GM11168 (cell line): ENCODE measurements around the gene CDH13.

ENCODE experiments used
- in situ Hi-C: fragments of 300-500 bp; cut with MboI; formaldehyde crosslinking; loops from one replicate; pipeline ENCODE4 v1.12.0; 2022; ENCODE audit warnings: low sequenced_read_pairs; ENCODE audit not compliant: unreplicated experiment

Gene CDH13

DNA sequence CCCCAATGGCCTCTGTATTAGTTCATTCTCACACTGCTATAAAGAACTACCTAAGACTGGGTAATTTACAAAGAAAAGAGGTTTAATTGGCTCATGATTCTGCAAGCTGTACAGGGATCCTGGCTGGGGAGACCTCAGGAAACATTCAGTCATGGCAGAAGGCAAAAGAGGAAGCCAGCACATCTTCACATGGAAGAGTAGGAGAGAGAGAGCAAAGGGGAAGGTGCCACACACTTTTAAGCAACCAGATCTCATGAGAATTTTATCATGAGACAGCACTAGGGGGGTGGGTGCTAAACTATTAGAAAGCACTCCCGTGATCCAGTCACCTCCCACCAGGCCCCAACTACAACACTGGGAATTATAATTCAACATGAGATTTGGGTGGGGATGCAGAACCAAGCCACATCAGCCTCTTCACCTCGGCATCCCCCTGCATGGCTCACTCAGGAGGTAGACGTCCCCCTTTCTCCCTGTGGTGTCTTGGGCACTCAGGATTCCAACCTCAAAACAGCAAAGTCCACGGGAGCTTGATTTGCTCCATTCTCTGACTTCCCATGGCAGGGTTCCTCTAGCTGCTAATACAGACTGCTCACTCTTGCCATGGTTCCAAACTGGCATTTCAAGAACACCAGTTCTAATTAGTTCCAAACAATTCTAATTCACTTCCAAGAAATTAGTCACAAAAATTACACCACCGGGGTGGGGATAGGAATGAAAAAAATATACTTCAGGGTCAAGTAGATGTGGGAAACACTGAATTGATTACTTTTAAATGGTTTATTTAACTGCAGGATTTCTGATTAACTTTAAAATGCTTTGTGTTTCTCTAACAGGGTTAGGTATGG is 977.2 kb downstream of the CDH13 start:
- in situ Hi-C loops = no loop called here

DNA sequence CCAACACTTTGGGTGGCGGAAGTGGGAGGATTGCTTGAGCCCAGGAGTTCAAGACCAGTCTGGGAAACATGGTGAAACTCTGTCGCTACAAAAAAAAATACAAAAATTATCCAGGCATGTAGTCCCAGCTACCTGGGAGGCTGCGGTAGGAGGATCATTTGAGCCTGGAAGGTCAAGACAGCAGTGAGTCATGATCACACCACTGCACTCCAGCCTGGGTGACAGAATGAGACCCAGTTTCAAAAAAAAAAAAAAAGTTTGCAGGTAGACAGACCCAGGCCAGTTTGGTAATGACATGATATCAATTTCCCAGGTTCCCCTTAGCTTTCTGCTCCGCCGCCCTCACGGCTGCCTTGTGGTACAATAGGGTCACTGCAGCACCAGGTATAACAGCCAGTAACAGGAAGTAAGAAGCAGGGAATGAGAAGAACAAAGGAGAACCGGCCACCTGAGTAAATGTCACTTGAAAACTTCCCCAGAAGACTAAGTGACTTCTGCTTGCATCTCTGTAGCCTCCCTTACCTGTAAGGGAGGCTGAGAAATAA is 979.8 kb downstream of the CDH13 start:
- in situ Hi-C loops = no loop called here

DNA sequence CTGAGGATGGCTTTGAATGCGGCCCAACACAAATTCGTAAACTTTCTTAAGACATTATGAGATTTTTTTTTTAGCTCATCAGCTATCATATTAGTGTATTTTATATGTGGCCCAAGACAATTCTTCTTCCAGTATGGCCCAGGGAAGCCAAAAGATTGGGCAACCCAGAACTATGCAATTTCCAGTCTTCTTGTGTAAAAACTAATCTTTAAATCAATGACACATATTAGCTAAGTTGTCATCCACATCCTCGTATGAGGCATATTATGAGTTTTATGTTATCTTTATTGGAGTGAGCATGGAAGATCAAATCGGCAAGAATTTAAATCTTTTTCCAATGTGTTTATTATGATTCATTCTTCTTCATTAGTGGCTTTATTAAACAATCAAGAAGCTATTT is 982.4 kb downstream of the CDH13 start:
- in situ Hi-C loops = no loop called here

DNA sequence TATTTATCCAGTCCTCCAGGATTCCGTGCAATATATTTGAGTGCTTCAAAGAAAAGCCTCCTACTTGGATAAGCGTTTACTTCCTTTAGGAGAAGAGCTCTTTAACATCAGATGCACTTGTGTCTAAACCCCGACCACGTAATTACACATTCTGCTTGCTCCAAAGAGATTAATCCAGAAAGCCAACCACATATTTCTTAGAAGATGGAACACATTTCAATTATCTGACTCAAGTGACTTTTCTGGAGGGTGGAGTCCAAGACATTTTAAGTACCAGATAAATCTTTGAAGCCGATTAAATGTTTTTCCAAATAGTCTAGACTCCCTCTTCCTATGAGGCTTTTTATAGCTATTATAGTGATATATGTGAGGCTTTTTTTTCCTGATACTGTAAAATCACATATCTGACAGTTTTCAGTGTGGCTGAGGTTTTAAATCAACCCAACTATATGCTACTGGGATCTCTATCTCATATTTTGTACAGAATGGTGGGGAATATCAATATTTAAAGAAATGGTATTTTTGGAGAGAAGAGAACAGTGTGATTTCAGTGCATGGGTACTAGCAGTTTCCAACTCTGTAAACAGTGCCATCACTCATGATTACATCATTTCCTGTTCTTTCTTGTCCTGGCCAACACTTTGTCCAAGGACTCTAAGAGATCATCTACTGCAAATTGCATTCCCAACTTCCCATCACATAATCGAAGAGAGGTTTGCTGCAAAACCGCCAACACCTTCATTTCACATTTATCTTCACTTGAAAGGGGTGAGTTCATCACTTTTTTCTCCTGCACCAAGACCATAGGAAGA is 988.6 kb downstream of the CDH13 start:
- in situ Hi-C loops = no loop called here

DNA sequence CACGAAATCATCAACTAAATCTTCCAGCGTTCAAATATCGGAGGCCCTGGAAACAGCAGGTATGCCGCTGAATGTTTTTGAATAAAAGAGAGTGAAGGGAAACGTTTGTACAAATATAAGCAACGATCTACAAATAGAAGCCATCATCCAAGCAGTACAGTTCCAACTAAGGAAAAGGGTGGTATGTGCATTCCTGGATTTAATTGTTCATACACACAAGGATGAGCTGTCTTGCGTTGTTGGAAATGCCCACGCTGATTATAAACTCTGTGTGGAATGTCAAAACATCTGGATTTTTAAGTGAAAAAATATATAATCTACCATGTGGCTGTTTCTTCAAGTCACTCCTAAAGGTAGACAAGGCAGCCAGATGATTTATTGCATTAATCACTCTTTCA is 989.2 kb downstream of the CDH13 start:
- in situ Hi-C loops = no loop called here

DNA sequence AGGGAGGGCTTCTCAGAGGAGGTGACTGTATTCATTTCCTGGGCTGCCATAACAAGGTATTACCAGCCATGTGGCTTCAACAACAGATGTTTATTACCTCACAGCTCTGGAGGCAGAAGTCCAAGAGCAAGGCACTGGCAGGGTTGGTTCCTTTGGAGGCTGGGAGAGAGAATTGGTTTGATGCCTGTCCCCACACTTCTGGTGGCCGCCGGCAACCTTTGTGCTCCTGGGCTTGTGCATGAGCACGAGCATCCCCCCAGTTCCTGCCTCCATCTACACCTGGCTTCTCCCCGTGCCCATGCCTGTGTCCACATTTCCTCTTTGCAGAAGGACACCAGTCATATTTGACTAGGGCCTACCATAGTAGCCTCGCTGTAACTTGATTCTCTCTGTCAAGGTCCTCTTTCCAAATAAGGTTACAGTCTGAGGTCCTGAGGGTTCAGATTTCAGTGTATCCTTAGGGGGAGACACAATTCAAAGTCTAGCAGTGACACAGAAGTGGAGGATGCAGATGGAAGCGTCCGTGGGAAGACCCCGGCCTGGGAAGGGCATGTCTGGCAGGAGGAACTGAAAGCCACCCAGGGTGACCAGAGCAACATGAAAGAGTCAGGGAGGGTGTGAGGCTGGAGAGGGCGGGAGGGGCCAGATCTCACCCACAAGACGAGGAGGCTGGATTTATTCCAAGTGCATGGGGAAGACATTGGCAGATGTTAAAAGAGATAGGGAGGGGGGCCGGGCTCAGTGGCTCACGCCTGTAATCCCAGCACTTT is 992.8 kb downstream of the CDH13 start:
- in situ Hi-C loops = no loop called here

DNA sequence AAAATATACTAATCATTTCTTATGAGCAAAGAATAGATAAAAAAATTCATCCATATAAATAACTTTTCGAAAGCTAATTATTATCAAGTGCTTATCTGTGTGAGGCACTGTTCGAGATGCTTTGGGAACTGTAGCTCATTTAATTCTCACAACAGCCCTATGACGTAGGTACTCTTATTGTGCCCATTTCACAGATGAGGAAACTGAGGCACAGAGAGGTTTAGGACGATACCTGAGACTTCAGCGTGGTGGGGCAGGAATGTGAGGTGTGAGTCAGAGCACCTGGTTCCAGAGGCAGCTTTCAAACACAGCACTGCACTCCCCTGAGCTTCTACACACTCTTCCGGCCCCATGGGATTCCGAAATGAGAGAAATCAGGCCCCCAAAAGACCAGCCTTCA is 995.2 kb downstream of the CDH13 start:
- in situ Hi-C loops = no loop called here

DNA sequence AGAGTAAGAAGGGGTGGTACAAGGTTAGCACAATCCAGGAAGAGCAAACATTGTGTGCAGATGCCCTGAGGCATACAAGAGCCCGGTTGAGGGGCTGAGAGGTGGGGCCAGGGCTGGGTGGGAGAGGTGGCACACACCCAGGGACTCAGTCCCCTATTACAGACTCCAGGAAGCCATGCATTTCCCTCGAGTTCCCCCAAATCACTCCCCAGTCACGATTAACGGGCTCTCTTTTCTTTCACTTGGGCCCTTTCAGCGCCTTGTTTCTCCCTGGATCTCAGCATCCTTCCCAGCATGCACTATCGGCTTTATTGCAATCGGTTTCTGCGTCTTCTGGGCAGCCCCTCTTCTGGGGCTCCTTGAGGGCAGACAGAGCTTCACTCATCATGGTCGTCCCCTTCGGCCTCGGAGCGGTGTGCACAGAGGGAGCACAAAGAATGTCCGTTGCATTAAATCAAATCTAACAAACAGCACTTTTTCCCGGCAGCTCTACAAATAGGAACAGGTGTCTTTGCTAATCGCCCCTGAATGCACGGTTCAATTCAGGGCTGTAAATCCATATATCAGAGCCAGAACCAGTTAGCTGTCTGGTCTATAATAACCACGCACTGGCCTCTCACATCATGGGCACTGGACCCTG is 996.4 kb downstream of the CDH13 start:
- in situ Hi-C loops = no loop called here

DNA sequence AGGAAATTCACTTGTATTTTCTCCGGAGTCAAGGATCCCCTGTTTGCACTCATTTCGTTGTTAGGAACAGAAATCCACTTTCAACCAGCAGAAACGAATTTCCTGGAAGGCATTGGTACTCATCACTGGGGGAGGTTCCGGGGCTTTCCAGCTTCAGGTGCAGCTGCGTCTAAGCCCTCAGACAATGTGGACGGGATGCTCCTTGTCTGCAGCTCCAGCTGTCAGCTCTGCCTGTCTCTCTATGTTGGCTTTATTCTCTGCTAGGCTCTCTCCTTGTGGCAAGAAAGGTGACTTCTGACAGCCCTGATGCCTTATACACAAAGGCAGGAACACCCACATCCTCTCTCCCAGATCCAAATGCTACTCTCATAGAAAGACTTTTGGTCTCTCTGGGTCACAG is 997.1 kb downstream of the CDH13 start:
- in situ Hi-C loops = no loop called here

DNA sequence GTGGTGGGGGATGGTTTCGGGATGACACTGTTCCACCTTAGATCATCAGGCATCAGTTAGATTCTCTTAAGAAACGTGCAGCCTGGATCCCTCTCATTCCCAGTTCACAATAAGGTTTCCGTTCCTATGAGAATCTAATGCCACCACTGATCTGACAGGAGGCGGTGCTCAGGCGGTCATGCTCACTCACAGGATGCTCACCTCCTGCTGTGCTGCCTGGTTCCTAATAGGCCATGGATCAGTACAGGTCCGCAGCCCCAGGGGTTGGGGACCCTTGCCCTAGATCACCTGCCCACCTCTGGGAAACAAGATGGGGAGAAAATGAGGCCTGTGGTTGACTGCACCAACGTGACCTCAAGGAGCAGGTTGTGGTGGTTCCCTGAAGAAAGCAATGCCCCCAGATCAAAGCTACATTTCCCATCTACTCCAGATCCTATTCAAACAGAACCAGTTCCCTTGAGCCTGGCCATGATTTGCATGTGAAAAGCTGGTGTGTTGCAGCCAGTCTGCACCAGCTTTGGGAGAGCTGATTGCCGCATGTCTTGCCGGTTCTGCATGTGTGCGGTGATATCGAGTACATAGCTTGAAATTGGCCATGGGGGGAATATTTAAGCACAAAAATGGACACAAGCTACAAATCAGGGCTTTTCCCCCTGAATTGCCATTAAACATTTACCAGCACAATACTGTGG is 997.8 kb downstream of the CDH13 start:
- in situ Hi-C loops = no loop called here

DNA sequence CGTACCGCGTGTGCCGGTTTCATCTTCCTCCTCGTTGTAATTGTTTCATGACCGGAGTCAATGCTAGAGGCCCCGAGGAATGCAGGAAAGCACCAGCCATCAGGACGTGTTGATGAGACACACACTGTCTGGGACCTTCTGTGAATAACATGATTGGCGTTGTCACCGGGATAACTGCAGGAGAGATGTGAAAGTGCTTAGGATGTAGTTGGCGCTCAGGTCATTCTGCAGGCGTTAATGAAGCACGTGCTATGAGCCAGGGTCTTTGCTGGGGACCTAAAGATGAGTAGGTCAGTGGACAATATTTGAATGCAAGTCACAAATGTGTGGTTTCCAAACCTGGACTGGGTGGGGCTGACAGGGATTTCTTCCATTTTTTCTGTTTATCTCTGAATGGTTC is 999.4 kb downstream of the CDH13 start:
- in situ Hi-C loops = no loop called here

DNA sequence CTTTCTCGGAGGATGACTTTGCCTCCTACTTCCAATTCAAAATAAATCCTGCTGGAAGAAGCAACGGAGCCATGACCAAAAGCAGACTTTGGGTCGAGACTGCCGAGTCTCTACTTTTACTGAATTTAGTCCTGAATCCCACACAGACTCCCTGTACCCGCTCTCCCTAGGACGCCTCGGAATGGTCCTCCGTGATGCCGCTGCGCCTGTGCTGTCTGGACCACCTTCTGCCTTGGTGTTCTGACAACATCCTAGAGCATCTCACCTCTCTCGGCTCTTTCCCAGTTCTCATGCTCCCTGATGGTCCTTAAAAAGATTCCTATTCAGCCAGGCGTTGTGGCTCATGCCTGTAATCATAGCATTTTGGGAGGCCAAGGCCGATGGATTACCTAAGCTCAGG is 999.9 kb downstream of the CDH13 start:
- in situ Hi-C loops = no loop called here

DNA sequence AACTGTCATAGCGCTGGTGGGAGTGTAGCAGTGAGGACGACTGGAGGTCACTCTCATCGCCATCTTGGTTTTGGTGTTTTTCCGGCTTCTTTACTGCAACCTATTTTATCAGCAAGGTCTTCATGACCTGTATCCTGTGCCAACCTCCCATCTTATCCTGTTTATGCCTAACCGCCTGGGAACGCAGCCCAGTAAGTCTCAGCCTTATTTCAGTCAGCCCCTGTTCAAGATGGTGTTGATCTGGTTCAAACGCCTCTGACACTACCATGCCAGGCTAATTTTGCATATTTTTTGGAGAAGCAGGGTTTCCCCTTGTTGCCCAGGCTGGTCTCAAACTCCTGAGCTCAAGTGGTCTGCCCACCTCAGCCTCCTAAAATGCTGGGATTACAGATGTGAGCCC is 1001.2 kb downstream of the CDH13 start:
- in situ Hi-C loops = no loop called here

DNA sequence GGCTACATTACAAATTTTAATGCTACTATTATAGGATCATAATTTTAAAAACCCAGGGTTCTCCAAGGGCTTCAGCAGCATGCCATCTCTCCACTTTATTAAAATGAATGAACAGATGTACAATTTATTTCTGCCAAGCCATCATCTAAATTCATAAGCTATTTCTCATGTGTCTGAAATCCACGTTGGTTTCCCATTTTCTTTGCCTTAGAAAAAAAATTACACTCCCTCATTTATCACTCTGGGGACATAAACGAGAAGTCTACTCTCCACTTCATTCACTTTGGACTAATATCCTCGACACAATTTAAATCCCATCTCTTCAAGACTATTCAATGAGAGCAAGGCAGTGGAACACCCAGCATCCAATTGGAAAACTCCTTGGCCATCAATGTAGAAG is 1002.7 kb downstream of the CDH13 start:
- in situ Hi-C loops = no loop called here

DNA sequence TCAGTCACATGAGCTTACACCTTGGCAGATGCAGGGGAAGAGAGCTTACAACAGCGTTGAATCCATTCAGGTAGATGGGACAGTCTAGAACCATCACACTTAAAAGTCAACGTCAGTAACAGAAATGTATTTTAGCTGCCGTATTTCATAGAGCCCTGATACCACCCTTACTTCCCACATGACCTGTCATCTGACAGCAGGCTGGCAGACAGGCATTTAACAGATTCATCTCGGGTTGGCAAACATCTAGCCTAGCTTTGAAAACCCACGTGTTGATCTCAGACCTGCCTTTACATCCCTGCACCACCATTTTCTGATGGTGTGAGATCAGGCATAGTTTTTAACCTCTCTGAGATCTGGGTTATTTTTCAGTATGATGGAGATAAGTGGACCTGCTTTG is 1003.1 kb downstream of the CDH13 start:
- in situ Hi-C loops = no loop called here

DNA sequence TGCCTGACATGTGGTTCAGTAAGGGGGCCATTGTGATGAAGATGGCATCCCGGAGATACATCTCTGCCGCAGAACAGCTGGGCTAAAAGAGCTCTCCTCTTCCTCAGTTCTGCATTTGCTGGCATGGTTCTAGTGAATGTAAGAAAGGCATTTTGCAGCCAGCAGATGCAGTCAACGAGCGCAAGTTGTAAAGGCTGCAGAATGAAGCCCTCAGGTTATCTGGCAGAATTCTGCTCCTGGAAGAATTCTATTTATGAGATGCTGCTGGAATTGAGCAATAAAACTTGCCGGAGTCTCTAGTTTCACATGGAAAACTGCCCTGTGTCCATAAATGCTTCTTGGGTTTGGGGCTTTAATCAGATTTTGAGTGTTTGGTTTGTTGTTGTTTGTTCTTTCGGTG is 1004.2 kb downstream of the CDH13 start:
- in situ Hi-C loops = no loop called here

DNA sequence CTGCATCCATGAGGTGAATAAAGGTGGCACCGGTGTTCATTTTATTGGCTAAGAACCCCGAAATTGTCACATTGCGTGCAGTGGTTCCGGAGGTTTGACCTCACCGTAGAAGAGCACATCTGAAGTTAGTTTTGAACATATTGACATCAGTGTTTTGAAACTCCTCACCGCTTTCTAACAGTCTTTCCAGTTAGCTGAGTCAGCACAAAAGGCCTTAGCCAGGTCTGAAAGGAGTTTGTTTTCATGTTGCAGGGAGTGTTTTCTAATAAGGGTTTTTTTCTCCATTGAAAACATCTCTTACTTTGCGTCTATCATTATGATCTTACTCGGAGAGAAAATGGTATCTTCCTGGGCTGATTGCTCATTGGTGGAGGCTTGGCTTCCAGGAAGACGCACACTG is 1006.5 kb downstream of the CDH13 start:
- in situ Hi-C loops = no loop called here

DNA sequence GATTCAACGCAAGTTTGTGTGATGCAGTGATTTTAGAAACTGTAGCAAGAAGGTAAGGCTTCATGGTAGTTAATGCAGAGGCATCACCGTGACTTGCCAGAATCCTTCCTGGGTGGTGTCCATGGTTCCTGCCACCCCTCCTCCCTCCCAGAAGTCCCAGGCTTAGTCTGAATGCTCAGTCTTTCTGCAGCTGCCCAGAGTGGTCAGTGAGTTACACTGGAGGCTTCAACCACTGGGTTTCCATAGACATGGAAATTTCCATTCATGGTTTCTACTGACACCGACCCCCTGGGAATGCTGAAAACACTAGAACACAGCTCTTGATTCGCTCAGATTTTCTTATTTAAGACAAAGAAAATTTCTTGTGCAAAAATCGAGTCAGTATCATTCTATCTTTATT is 1021.6 kb downstream of the CDH13 start:
- in situ Hi-C loops = no loop called here

DNA sequence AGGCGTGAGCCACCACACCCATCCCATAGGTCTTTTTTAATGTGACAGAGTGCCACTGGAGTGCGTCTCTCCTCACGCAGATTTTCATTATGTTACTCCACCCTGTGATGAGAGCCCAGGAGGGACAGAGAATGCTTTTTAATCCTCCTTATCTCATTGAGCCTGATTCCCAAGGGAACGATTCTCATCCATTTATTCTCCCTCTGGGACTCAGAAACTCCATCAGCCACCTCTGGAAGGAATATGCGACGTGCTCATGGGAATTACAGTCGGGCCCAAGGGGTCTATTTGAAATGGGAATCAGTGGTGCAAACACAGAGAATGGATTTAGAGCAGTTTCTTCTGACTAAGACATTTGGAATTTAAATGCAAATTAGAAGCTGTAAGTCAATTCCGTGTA is 1025.1 kb downstream of the CDH13 start:
- in situ Hi-C loops = no loop called here

DNA sequence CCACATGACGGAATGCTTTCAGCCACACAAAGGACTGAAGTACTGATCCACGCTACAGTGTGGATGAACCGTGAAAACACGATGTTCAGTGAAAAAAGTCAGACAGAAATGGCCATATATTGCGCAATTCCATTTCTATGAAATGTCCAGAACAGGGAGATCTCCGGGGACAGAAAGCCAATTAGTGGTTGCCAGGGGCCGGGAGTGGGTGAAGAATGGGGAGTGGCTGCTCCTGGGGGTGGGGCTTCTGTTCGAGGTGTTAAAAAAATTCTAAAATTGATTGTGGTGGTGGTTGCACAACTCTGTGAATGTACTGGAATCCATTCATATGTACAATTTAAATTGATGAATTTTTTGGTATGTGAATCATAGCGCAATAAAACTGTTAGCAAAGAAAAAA is 1026.2 kb downstream of the CDH13 start:
- in situ Hi-C loops = no loop called here
